Nephron (organoid): ENCODE measurements around the gene FGF5.
A peak's percentile ranks its signal among the peaks of the same experiment; 100 is the strongest.
"Not testable (repeated sequence)": the region's sequence is repeated elsewhere in the genome, so short reads cannot be mapped to it uniquely, and the experiment has no call there.

Experiments
- H3K27ac Mint-ChIP-seq, 3 experiments: 2 replicates each; pipeline ENCODE4 v1.8.0; 2020; ENCODE audit warnings: mixed read lengths in 3 of 3, mild to moderate bottlenecking in 2 of 3, moderate library complexity in 1 of 3
- H3K27me3 Mint-ChIP-seq: 2 replicates; pipeline ENCODE4 v1.8.0; 2021; ENCODE audit warnings: low read depth, mild to moderate bottlenecking, moderate library complexity, mixed read lengths
- H3K36me3 Mint-ChIP-seq: 2 replicates; pipeline ENCODE4 v1.8.0; 2020; ENCODE audit warnings: low read depth, mixed read lengths
- H3K4me1 Mint-ChIP-seq: 2 replicates; pipeline ENCODE4 v1.8.0; 2020; ENCODE audit warnings: mixed read lengths
- H3K4me3 Mint-ChIP-seq, 3 experiments: 2 replicates each; pipeline ENCODE4 v1.8.0; 2020; ENCODE audit warnings: mild to moderate bottlenecking in 3 of 3, mixed read lengths in 3 of 3, moderate library complexity in 2 of 3
- H3K9me3 Mint-ChIP-seq: 2 replicates; pipeline ENCODE4 v1.8.0; 2020; ENCODE audit warnings: mixed read lengths
- TF ChIP-seq, protein P1 (sequence below), 3 experiments: fragments of 200-600 bp; sonication (generic); IDR thresholded peaks; one replicate each; pipeline ENCODE4 v1.5.0; 2021; ENCODE audit warnings: antibody characterized with exemption in 3 of 3; ENCODE audit not compliant: unreplicated experiment in 3 of 3

The FGF5 gene

DNA sequence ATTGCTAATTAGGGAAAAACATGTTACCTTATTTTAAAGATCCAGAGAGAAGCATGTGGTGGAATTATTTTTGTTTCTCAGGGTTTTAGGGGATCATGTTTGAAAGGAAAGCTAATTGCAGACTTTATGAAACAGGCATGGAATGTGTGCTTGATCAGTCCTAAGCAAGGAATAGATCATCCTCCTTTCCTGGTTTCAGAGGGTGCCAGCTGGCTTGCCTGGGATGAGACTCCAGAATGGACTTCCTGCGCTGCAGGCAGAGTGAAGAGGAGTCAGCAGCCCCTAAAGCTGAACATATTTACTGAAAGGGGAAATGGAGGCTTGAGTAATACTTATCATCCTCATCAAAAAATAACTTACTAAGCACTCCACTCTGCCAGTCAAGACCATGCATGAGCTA is 13.3 kb downstream of the FGF5 start:
- Mint-ChIP-seq H3K27ac (no peak overlapping the region), H3K27me3 (peaks cover 38% of the 10 kb centered on the region), H3K4me1 (no peaks in the 10 kb centered on the region), H3K36me3 (no peaks in the 10 kb centered on the region), H3K9me3 (no peaks in the 10 kb centered on the region), H3K4me3 (no peak overlapping the region)
- TF ChIP-seq, protein P1, sequence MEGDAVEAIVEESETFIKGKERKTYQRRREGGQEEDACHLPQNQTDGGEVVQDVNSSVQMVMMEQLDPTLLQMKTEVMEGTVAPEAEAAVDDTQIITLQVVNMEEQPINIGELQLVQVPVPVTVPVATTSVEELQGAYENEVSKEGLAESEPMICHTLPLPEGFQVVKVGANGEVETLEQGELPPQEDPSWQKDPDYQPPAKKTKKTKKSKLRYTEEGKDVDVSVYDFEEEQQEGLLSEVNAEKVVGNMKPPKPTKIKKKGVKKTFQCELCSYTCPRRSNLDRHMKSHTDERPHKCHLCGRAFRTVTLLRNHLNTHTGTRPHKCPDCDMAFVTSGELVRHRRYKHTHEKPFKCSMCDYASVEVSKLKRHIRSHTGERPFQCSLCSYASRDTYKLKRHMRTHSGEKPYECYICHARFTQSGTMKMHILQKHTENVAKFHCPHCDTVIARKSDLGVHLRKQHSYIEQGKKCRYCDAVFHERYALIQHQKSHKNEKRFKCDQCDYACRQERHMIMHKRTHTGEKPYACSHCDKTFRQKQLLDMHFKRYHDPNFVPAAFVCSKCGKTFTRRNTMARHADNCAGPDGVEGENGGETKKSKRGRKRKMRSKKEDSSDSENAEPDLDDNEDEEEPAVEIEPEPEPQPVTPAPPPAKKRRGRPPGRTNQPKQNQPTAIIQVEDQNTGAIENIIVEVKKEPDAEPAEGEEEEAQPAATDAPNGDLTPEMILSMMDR (IDR thresholded peaks at IDR 0.05; ENCODE audit: unreplicated experiment in 3 of 3): no peak

DNA sequence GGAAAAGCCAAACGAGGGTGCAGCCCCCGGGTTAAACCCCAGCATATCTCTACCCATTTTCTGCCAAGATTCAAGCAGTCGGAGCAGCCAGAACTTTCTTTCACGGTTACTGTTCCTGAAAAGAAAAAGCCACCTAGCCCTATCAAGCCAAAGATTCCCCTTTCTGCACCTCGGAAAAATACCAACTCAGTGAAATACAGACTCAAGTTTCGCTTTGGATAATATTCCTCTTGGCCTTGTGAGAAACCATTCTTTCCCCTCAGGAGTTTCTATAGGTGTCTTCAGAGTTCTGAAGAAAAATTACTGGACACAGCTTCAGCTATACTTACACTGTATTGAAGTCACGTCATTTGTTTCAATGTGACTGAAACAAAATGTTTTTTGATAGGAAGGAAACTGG is 20.0 kb downstream of the FGF5 start:
- Mint-ChIP-seq H3K4me1 (peaks cover 12% of the 10 kb centered on the region), H3K36me3 (no peaks in the 10 kb centered on the region), H3K27ac (no peak overlapping the region), H3K27me3 (peaks cover 12% of the 10 kb centered on the region), H3K4me3 (no peak overlapping the region), H3K9me3 (no peaks in the 10 kb centered on the region)
- TF ChIP-seq, protein P1 (IDR thresholded peaks at IDR 0.05; ENCODE audit: unreplicated experiment in 3 of 3): no peak

DNA sequence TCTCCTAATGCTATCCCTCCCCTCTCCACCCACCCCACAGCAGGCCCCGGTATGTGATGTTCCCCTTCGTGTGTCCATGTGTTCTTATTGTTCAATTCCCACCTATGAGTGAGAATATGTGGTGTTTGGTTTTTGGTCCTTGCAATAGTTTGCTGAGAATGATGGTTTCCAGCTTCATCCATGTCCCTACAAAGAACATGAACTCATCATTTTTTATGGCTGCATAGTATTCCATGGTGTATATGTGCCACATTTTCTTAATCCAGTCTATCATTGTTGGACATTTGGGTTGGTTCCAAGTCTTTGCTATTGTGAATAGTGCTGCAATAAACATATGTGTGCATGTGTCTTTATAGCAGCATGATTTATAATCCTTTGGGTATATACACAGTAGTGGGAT is 24.2 kb downstream of the FGF5 start:
- not testable (repeated sequence) for H3K36me3 Mint-ChIP-seq

DNA sequence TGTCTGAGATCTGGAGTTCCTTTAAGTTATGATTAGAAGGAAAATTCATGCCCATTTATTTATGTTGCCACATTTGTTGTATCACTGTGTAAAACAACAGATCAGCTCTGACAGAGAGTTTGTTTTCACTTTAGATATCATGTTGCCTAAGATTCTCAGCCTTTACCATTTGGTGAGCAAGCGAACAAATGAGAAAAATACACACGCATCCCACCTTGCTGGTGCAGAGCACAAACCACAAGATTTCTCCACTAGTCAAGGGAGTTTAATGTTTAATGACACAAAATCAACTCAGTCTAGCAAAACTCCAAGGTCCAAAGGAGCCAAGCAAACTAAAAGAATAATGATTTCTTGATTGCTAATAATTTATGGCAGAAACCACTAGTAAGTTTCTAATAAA is 27.7 kb downstream of the FGF5 start:
- H3K27me3 Mint-ChIP-seq: peaks cover 3% of the 10 kb centered on the region
- peaks cover 3% of the 10 kb centered on the region for H3K9me3 Mint-ChIP-seq
- no peaks in the 10 kb centered on the region for H3K36me3 Mint-ChIP-seq
- peak overlapping the region in 1 of 3 experiments; percentile 28 for H3K4me3 Mint-ChIP-seq
- H3K27ac Mint-ChIP-seq: peak overlapping the region; percentile 2 to 66 (median 46)
- TF ChIP-seq, protein P1 (IDR thresholded peaks at IDR 0.05; ENCODE audit: unreplicated experiment in 3 of 3): no peak
- peaks cover 33% of the 10 kb centered on the region for H3K4me1 Mint-ChIP-seq

More for the DNA sequence above, 24.2 kb downstream of the FGF5 start:
- H3K27ac Mint-ChIP-seq, H3K9me3 Mint-ChIP-seq, H3K4me3 Mint-ChIP-seq, H3K27me3 Mint-ChIP-seq: not testable (repeated sequence)
- H3K4me1 Mint-ChIP-seq: peaks cover 38% of the 10 kb centered on the region

DNA sequence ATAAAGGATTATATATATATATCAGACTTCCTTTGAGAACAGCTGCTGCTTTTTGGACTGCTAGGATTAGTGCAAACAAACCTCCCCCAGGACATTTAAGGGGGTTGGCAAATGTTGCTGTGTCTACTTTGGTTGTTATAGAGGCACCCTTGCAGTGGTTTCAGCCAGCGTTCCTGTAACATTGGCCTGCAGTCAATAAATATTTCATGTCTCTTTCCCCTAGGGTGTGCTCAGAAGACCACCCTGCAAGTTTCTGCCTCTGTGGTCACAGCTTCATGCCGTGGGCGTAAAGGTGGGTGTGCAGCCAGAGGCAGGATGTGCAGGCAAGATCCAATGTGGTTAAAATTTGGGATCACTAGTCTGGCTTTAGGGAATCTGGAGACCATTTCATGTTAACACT is 28.9 kb downstream of the FGF5 start:
- TF ChIP-seq, protein P1 (IDR thresholded peaks at IDR 0.05; ENCODE audit: unreplicated experiment in 3 of 3): no peak
- Mint-ChIP-seq H3K36me3 (no peaks in the 10 kb centered on the region), H3K27ac (peak overlapping the region; percentile 64 to 87 (median 79)), H3K9me3 (peaks cover 3% of the 10 kb centered on the region), H3K4me3 (peak overlapping the region in 1 of 3 experiments; percentile 33), H3K27me3 (peaks cover 12% of the 10 kb centered on the region), H3K4me1 (peaks cover 33% of the 10 kb centered on the region)

DNA sequence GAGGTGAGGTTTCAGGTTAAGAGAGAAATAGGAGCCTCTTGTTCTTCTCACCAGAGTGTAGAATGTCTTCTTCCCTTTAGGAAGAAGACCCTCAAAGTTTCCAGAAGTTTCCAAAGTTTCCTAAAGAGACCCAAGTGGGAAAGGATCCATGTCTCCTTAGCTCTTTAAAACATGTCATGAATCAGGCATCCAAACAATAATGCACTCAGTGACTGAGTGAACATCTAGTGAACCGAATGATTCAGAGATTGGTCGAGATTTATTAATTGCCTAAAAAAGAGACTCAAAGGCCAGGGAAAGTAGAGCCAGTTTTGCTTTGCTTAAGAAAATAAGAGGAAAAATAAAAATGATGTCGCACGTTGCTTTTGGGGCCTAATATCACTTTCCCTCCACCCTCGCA is 29.4 kb downstream of the FGF5 start:
- Mint-ChIP-seq H3K4me1 (peaks cover 33% of the 10 kb centered on the region), H3K27me3 (peaks cover 14% of the 10 kb centered on the region), H3K36me3 (no peaks in the 10 kb centered on the region), H3K9me3 (peaks cover 3% of the 10 kb centered on the region), H3K4me3 (no peak overlapping the region), H3K27ac (peak overlapping the region in 2 of 3 experiments; percentile 64 to 79)
- TF ChIP-seq, protein P1 (IDR thresholded peaks at IDR 0.05; ENCODE audit: unreplicated experiment in 3 of 3): no peak
